Measurements from ENCODE around the gene BRCA1. TPM values are rescaled to one million over a fixed set of nuclear protein-coding genes. Genes with fewer than 3 reads are reported as not detected.
A peak's percentile ranks its signal among the peaks of the same experiment; 100 is the strongest.

The BRCA1 gene
- total RNA-seq, 2 experiments from 2014 or later, result 84.3 to 102 TPM

GRCh38 chr17:43039646-43040045, 85.5 kb downstream of the BRCA1 start:
- peaks cover 7% of the 10 kb centered on the region for H3K36me3 Mint-ChIP-seq
- no peak overlapping the region for H3K4me3 Mint-ChIP-seq
- H3K9me3 Mint-ChIP-seq (ENCODE audit: low read depth), result no peaks in the 10 kb centered on the region
- CTCF ChIA-PET, result no interaction called here
- ATAC-seq (no peak), DNase-seq (no peak)
- no peaks in the 10 kb centered on the region for H3K27me3 Mint-ChIP-seq
- no peak overlapping the region for H3K27ac Mint-ChIP-seq
- no peaks in the 10 kb centered on the region for H3K4me1 Mint-ChIP-seq

- ATAC-seq (no peak), DNase-seq (no peak)
- H3K27ac Mint-ChIP-seq, result no peak overlapping the region
- no peaks in the 10 kb centered on the region for H3K36me3 Mint-ChIP-seq
- no peak overlapping the region for H3K4me3 Mint-ChIP-seq
- H3K4me1 Mint-ChIP-seq, result no peaks in the 10 kb centered on the region
- no peaks in the 10 kb centered on the region for H3K27me3 Mint-ChIP-seq
- no peaks in the 10 kb centered on the region for H3K9me3 Mint-ChIP-seq (ENCODE audit: low read depth)
- CTCF ChIA-PET, result no interaction called here
Measured at GRCh38 chr17:43034894-43035293, 90.3 kb downstream of the BRCA1 start.

- no peak overlapping the region for H3K4me3 Mint-ChIP-seq
- ATAC-seq, result no peak
- H3K27ac Mint-ChIP-seq, result no peak overlapping the region
Measured at GRCh38 chr17:43033948-43034881, 90.9 kb downstream of the BRCA1 start.

GRCh38 chr17:43031666-43032065, 93.5 kb downstream of the BRCA1 start:
- H3K4me3 Mint-ChIP-seq, result no peak overlapping the region
- peaks cover 3% of the 10 kb centered on the region for H3K27me3 Mint-ChIP-seq
- CTCF ChIA-PET, result interaction anchor here (0.7 kb wide), 3 partner anchors 119 to 736 kb away, joined by 3 to 4 read pairs (median 3); no protein-coding TSS in a partner anchor

More at GRCh38 chr17:43033948-43034881, 90.9 kb downstream of the BRCA1 start:
- Mint-ChIP-seq H3K36me3 (no peaks in the 10 kb centered on the region), H3K27me3 (no peaks in the 10 kb centered on the region), H3K4me1 (no peaks in the 10 kb centered on the region), H3K9me3 (ENCODE audit: low read depth) (no peaks in the 10 kb centered on the region)
- DNase-seq, result no peak
- CTCF ChIA-PET, result interaction anchor here (1.4 kb wide), 1 partner anchor 10 kb away, joined by 5 read pairs; no protein-coding TSS in a partner anchor

GRCh38 chr17:43030137-43030767, 94.9 kb downstream of the BRCA1 start:
- CTCF ChIA-PET, result interaction anchor here (1.1 to 1.2 kb wide), 2 partner anchors 8 to 32 kb away, joined by 3 to 6 read pairs; partner anchors contain the start of genes RPL27 and VAT1
- peaks cover 16% of the 10 kb centered on the region for H3K27me3 Mint-ChIP-seq

More at GRCh38 chr17:43031666-43032065, 93.5 kb downstream of the BRCA1 start:
- H3K27ac Mint-ChIP-seq, result no peak overlapping the region
- no peaks in the 10 kb centered on the region for H3K4me1 Mint-ChIP-seq
- DNase-seq (no peak), ATAC-seq (no peak)
- H3K36me3 Mint-ChIP-seq, result no peaks in the 10 kb centered on the region
- no peaks in the 10 kb centered on the region for H3K9me3 Mint-ChIP-seq (ENCODE audit: low read depth)

GRCh38 chr17:43028221-43028861, 96.8 kb downstream of the BRCA1 start:
- no peak for DNase-seq
- Mint-ChIP-seq H3K36me3 (no peaks in the 10 kb centered on the region), H3K9me3 (ENCODE audit: low read depth) (no peaks in the 10 kb centered on the region), H3K27ac (no peak overlapping the region), H3K4me3 (no peak overlapping the region), H3K27me3 (peaks cover 25% of the 10 kb centered on the region), H3K4me1 (peaks cover 12% of the 10 kb centered on the region)
- no peak for ATAC-seq
- CTCF ChIA-PET, result no interaction called here

More at GRCh38 chr17:43030137-43030767, 94.9 kb downstream of the BRCA1 start:
- Mint-ChIP-seq H3K4me1 (peaks cover 3% of the 10 kb centered on the region), H3K27ac (no peak overlapping the region), H3K9me3 (ENCODE audit: low read depth) (no peaks in the 10 kb centered on the region), H3K4me3 (no peak overlapping the region), H3K36me3 (no peaks in the 10 kb centered on the region)
- ATAC-seq (no peak), DNase-seq (no peak)

- DNase-seq, result no peak
- H3K9me3 Mint-ChIP-seq (ENCODE audit: low read depth), result no peaks in the 10 kb centered on the region
- H3K4me1 Mint-ChIP-seq, result peaks cover 12% of the 10 kb centered on the region
- no peaks in the 10 kb centered on the region for H3K36me3 Mint-ChIP-seq
- CTCF ChIA-PET, result no interaction called here
- ATAC-seq, result no peak
- no peak overlapping the region for H3K27ac Mint-ChIP-seq
- H3K27me3 Mint-ChIP-seq, result peaks cover 25% of the 10 kb centered on the region
- H3K4me3 Mint-ChIP-seq, result no peak overlapping the region
Measured at GRCh38 chr17:43027091-43028032, 97.8 kb downstream of the BRCA1 start.

GRCh38 chr17:43026595-43026994, 98.6 kb downstream of the BRCA1 start:
- Mint-ChIP-seq H3K4me1 (peaks cover 15% of the 10 kb centered on the region), H3K27ac (no peak overlapping the region), H3K27me3 (peaks cover 25% of the 10 kb centered on the region), H3K4me3 (no peak overlapping the region), H3K9me3 (ENCODE audit: low read depth) (no peaks in the 10 kb centered on the region), H3K36me3 (no peaks in the 10 kb centered on the region)
- ATAC-seq (no peak), DNase-seq (no peak)
- CTCF ChIA-PET, result interaction anchor here (0.7 kb wide), 1 partner anchor 20 kb away, joined by 3 read pairs; the partner anchor contains the start of gene IFI35

GRCh38 chr17:43025766-43026537, 99.2 kb downstream of the BRCA1 start:
- Mint-ChIP-seq H3K9me3 (ENCODE audit: low read depth) (no peaks in the 10 kb centered on the region), H3K36me3 (no peaks in the 10 kb centered on the region), H3K4me1 (peaks cover 17% of the 10 kb centered on the region), H3K27me3 (peaks cover 25% of the 10 kb centered on the region), H3K27ac (no peak overlapping the region), H3K4me3 (peak overlapping the region; percentile 33)
- CTCF ChIA-PET, result interaction anchor here (0.7 kb wide), 1 partner anchor 19 kb away, joined by 3 read pairs; the partner anchor contains the start of gene IFI35
- no peak for DNase-seq
- ATAC-seq, result no peak

- Mint-ChIP-seq H3K4me3 (peak overlapping the region; percentile 33), H3K4me1 (peaks cover 17% of the 10 kb centered on the region), H3K27ac (no peak overlapping the region), H3K27me3 (peaks cover 25% of the 10 kb centered on the region), H3K9me3 (ENCODE audit: low read depth) (no peaks in the 10 kb centered on the region), H3K36me3 (no peaks in the 10 kb centered on the region)
- no peak for DNase-seq
- no peak for ATAC-seq
- CTCF ChIA-PET, result interaction anchor here (1.4 kb wide), 1 partner anchor 12 kb away, joined by 8 read pairs; no protein-coding TSS in a partner anchor
Measured at GRCh38 chr17:43025290-43025657, 99.9 kb downstream of the BRCA1 start.

- CTCF ChIA-PET, result interaction anchor here (0.8 to 1.4 kb wide), 14 partner anchors 9 to 344 kb away, joined by 3 to 8 read pairs (median 4); partner anchors contain the start of gene RPL27
- Mint-ChIP-seq H3K27ac (peak within 1 kb of the TSS; percentile 26), H3K9me3 (ENCODE audit: low read depth) (no peaks in the 10 kb centered on the region), H3K4me1 (peaks cover 22% of the 10 kb centered on the region), H3K4me3 (peak within 1 kb of the TSS; percentile 72), H3K36me3 (no peaks in the 10 kb centered on the region), H3K27me3 (peaks cover 25% of the 10 kb centered on the region)
- DNase-seq (peak; percentile 86), ATAC-seq (peak; percentile 64)
Measured at GRCh38 chr17:43024407-43025289, 100.5 kb downstream of the BRCA1 start, which contains the start of gene RND2. TSS of gene RND2 (plus strand) at chr17:43025231. CDS start at chr17:43025348, 117 bp downstream.

Measured in activated CD8-positive, alpha-beta memory T cell treated with anti-CD3 and anti-CD28 coated beads, Interleukin-2, amount 10 ng/mL, durations not matched to agents 7 days and 5 days (primary cell).